Activated B cell treated with CpG ODN at 0.5 μM for 24 hours (primary cell): ENCODE results near the gene CRYGS. TPM values are rescaled to one million over a fixed set of nuclear protein-coding genes. Genes with fewer than 3 reads are reported as not detected.

Experiments
- ATAC-seq: fragments of 200-7000 bp; cut with Tn5 transposase; one replicate; pipeline ENCODE4 v1.10.0; 2021; ENCODE audit warnings: low read depth, mild to moderate bottlenecking, moderate library complexity
- CTCF ChIA-PET: fragments of 350-600 bp; sonication (Branson Sonifier 250); formaldehyde crosslinking; loops from one replicate; lab custom pipeline; 2021; ENCODE audit warnings: antibody characterized with exemption; lab: Charles Lee
- POLR2A ChIA-PET: fragments of 350-600 bp; sonication (Branson Sonifier 250); formaldehyde crosslinking; loops from one replicate; lab custom pipeline; 2021; ENCODE audit warnings: antibody characterized with exemption; lab: Charles Lee
- DNase-seq: peaks from one replicate; pipeline ENCODE4 v3.0.0; 2022
- H3K27ac Mint-ChIP-seq: one replicate; pipeline ENCODE4 v1.8.0; 2020; ENCODE audit warnings: mixed read lengths
- H3K27me3 Mint-ChIP-seq: one replicate; pipeline ENCODE4 v1.8.0; 2021; ENCODE audit warnings: mixed read lengths
- H3K36me3 Mint-ChIP-seq: one replicate; pipeline ENCODE4 v1.8.0; 2021; ENCODE audit warnings: low read depth, mixed read lengths
- H3K4me1 Mint-ChIP-seq: one replicate; pipeline ENCODE4 v1.8.0; 2021; ENCODE audit warnings: mixed read lengths
- H3K4me3 Mint-ChIP-seq: one replicate; pipeline ENCODE4 v1.8.0; 2020; ENCODE audit warnings: mild to moderate bottlenecking, mixed read lengths
- H3K9me3 Mint-ChIP-seq: one replicate; pipeline ENCODE4 v1.8.0; 2020; ENCODE audit warnings: mixed read lengths
- intact Hi-C: fragments of 100-400 bp; cut with micrococcal nuclease; formaldehyde crosslinking; loops from one replicate; pipeline ENCODE4 v1.15.1; 2024
- total RNA-seq: library from RNA; stranded (reverse); gene quantifications from 2 replicates; pipeline ENCODE4 v1.2.3, GENCODE V29; 2022
- TF ChIP-seq, protein P1 (sequence below): fragments of 200-600 bp; IDR thresholded peaks from one replicate; pipeline ENCODE4 v1.8.0; 2022; ENCODE audit warnings: antibody characterized with exemption, mild to moderate bottlenecking

CRYGS gene
- total RNA-seq, 1 donor from 2014 or later: 4.6 TPM

DNA sequence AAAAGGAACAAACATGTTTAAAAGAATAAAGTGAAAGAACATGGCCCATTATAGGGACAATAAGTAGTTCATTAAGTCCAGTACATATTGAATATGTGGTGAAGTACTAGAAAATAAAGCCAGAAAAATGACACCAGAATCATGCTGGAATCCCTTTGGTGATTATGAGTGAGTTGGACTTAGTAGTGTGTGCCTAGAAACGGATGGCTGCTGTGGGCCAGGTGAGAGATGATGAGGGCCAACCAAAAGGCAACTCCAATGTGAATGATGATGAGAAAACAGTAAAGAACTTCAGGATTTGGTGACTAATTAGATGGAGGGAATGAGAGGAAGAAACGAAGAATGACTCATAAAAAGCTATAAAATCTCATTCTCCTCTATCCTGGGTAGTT is 3.3 kb downstream of the CRYGS start:
- H3K9me3 Mint-ChIP-seq: no peaks in the 10 kb centered on the region
- no peaks in the 10 kb centered on the region for H3K27me3 Mint-ChIP-seq
- DNase-seq: no peak
- ChIA-PET CTCF (interaction anchor here (0.7 to 12.3 kb wide), 38 partner anchors 9 to 598 kb away, joined by 3 to 346 read pairs (median 5); partner anchors contain the start of genes DNAJB11 and TBCCD1), POLR2A (interaction anchor here (0.5 to 3.5 kb wide), 11 partner anchors 21 to 627 kb away, joined by 3 to 24 read pairs (median 4); partner anchors contain the start of genes DGKG, DNAJB11, EIF4A2 and TBCCD1)
- intact Hi-C loops: loop anchor here (1.0 to 2.0 kb wide), 7 partner anchors 30 to 564 kb away; no protein-coding TSS in a partner anchor
- no peak overlapping the region for H3K4me3 Mint-ChIP-seq
- H3K36me3 Mint-ChIP-seq: peaks cover 10% of the 10 kb centered on the region
- TF ChIP-seq, protein P1, sequence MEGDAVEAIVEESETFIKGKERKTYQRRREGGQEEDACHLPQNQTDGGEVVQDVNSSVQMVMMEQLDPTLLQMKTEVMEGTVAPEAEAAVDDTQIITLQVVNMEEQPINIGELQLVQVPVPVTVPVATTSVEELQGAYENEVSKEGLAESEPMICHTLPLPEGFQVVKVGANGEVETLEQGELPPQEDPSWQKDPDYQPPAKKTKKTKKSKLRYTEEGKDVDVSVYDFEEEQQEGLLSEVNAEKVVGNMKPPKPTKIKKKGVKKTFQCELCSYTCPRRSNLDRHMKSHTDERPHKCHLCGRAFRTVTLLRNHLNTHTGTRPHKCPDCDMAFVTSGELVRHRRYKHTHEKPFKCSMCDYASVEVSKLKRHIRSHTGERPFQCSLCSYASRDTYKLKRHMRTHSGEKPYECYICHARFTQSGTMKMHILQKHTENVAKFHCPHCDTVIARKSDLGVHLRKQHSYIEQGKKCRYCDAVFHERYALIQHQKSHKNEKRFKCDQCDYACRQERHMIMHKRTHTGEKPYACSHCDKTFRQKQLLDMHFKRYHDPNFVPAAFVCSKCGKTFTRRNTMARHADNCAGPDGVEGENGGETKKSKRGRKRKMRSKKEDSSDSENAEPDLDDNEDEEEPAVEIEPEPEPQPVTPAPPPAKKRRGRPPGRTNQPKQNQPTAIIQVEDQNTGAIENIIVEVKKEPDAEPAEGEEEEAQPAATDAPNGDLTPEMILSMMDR: no peak
- H3K27ac Mint-ChIP-seq: no peak overlapping the region
- peaks cover 30% of the 10 kb centered on the region for H3K4me1 Mint-ChIP-seq
- no peak for ATAC-seq

DNA sequence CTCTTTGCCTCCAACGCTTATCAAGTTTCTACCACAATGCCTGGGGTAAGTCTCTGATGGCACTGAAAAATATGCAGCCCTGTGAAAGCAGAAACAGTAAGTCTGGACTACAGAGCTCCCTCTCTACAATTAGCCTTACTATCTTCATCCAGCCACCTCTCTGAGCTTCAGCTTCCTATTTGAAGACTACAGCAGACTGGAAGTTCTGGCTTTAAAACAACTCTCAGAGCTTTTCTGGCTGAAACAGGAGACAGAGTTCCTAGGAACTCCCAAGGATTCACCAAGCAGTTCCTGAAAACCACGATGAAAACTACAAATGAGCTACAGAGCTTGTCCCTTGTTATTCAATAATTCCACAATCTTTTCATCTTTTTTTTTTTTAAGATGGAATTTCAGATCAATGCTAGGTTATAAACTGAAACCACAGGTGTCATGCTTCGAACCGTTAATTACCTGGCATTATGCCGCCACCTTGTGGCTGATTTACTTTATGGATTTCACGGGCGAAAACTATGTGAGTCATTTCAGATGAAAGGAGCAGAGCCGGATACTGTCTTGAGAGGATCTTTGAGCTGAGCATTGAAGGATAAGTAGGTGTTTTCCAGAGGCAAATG is 3.9 kb downstream of the CRYGS start:
- CTCF ChIA-PET: interaction anchor here (0.6 to 12.3 kb wide), 49 partner anchors 8 to 880 kb away, joined by 3 to 346 read pairs (median 4); partner anchors contain the start of genes DNAJB11 and TBCCD1
- no peak overlapping the region for H3K4me3 Mint-ChIP-seq
- peak; percentile 88 for ATAC-seq
- peaks cover 10% of the 10 kb centered on the region for H3K36me3 Mint-ChIP-seq
- intact Hi-C loops: loop anchor here (1.0 to 2.0 kb wide), 7 partner anchors 30 to 563 kb away; no protein-coding TSS in a partner anchor
- POLR2A ChIA-PET: interaction anchor here (0.5 to 3.5 kb wide), 14 partner anchors 21 to 626 kb away, joined by 3 to 24 read pairs (median 4); partner anchors contain the start of genes DGKG, DNAJB11, EIF4A2 and TBCCD1
- TF ChIP-seq, protein P1: no peak
- peak; percentile 55 for DNase-seq
- no peaks in the 10 kb centered on the region for H3K27me3 Mint-ChIP-seq
- peaks cover 35% of the 10 kb centered on the region for H3K4me1 Mint-ChIP-seq
- no peaks in the 10 kb centered on the region for H3K9me3 Mint-ChIP-seq
- no peak overlapping the region for H3K27ac Mint-ChIP-seq

DNA sequence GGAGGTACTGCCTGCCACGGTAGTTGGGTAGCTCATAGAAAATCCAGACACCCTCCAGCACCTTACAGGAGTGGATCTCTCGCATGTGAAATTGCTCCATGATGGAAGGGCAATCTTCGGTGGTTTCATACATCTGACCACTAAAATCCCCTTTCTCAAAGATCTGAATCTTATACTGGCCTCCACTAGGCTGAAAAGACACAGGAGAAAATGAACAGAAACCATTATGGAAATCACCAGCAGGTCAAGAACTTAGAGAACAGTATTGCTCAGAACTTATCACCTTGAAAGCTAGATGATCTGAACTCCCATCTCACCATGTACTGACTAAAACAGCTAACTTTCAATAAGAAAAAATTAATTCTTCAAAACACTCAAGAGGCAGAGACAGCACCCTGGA is 5.4 kb downstream of the CRYGS start:
- no peak for ATAC-seq
- intact Hi-C loops: loop anchor here (10.0 kb wide), 2 partner anchors 486 to 596 kb away; partner anchors contain the start of gene RPL39L
- no peaks in the 10 kb centered on the region for H3K9me3 Mint-ChIP-seq

DNA sequence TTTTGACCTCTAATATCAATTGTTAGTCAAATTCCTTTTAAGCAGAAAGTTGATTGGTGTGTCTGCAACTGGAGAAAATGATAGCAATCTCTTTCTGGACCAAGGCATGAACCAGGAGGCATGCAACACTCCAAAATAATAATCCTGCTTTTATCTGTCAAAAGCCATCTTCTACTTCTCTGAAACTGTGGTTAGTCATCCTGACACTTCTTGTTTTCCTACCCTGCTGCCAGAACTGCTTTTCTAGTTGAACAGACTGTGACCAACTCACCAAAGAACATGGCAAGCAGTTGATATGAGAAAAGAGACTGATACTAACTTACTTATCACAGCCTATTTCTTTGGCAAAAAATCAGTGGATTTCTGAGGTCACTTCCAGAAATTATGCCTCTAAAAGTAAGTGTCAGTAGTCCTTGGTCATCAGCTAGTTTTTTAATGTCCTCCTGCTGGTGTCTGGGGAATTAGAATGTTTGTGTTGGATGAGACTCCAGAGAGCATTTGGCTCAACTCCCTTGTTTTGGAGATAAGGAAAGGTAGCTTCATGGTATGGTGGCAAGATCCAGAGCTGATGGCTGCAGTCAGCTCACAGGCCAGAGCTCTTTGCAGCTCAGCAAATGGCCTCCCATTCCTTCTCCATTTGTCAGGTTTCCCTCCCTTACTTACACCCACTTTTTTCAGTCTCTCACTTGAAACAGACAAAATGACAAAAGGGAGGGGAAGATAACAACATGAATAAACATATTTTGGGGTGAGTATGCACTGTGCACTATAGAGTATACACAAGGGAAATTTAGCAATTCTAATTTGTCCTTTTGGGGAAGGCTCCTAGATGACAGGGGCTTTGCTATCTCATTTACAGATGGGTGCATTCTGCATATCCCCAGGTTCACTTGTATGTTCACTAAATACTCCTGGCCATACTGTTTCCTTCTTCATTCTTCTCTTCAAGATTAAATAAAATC is 7.0 kb downstream of the CRYGS start:
- no peak for ATAC-seq
- POLR2A ChIA-PET: interaction anchor here (1.0 to 5.5 kb wide), 3 partner anchors 18 to 600 kb away, joined by 6 to 50 read pairs (median 13); partner anchors contain the start of genes EIF4A2 and TRA2B

More for the DNA sequence above, 5.4 kb downstream of the CRYGS start:
- Mint-ChIP-seq H3K4me3 (no peak overlapping the region), H3K27me3 (no peaks in the 10 kb centered on the region), H3K36me3 (no peaks in the 10 kb centered on the region), H3K27ac (peak overlapping the region; percentile 2), H3K4me1 (peaks cover 49% of the 10 kb centered on the region)
- ChIA-PET POLR2A (interaction anchor here (1.2 to 3.5 kb wide), 5 partner anchors 28 to 601 kb away, joined by 3 to 24 read pairs (median 4); partner anchors contain the start of genes TBCCD1 and TRA2B), CTCF (interaction anchor here (0.9 to 12.3 kb wide), 15 partner anchors 11 to 879 kb away, joined by 3 to 346 read pairs (median 17); partner anchors contain the start of gene DGKG)
- DNase-seq: no peak
- TF ChIP-seq, protein P1: no peak

More for the DNA sequence above, 7.0 kb downstream of the CRYGS start:
- TF ChIP-seq, protein P1: no peak
- DNase-seq: no peak
- intact Hi-C loops: loop anchor here (10.0 kb wide), 2 partner anchors 488 to 598 kb away; partner anchors contain the start of gene RPL39L
- CTCF ChIA-PET: interaction anchor here (1.0 to 12.3 kb wide), 2 partner anchors 280 to 554 kb away, joined by 4 to 346 read pairs; no protein-coding TSS in a partner anchor
- H3K4me3 Mint-ChIP-seq: no peak overlapping the region
- H3K36me3 Mint-ChIP-seq: no peaks in the 10 kb centered on the region
- H3K4me1 Mint-ChIP-seq: peaks cover 65% of the 10 kb centered on the region
- H3K27me3 Mint-ChIP-seq: no peaks in the 10 kb centered on the region
- no peaks in the 10 kb centered on the region for H3K9me3 Mint-ChIP-seq
- H3K27ac Mint-ChIP-seq: no peak overlapping the region
